Mammary microvascular endothelial cell (primary cell): ENCODE measurements around the gene ZRSR2. TPM values are rescaled to one million over a fixed set of nuclear protein-coding genes. Genes with fewer than 3 reads are reported as not detected.

Experiments
- total RNA-seq: library from RNA; depleted of rRNA; stranded (reverse); fragments of >200 nt; gene quantifications from 2 replicates; pipeline ENCODE4 v1.2.3, GENCODE V29; 2015

The ZRSR2 gene, protein sequence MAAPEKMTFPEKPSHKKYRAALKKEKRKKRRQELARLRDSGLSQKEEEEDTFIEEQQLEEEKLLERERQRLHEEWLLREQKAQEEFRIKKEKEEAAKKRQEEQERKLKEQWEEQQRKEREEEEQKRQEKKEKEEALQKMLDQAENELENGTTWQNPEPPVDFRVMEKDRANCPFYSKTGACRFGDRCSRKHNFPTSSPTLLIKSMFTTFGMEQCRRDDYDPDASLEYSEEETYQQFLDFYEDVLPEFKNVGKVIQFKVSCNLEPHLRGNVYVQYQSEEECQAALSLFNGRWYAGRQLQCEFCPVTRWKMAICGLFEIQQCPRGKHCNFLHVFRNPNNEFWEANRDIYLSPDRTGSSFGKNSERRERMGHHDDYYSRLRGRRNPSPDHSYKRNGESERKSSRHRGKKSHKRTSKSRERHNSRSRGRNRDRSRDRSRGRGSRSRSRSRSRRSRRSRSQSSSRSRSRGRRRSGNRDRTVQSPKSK
- 4.7 and 4.9 TPM in 2 replicates for total RNA-seq

DNA sequence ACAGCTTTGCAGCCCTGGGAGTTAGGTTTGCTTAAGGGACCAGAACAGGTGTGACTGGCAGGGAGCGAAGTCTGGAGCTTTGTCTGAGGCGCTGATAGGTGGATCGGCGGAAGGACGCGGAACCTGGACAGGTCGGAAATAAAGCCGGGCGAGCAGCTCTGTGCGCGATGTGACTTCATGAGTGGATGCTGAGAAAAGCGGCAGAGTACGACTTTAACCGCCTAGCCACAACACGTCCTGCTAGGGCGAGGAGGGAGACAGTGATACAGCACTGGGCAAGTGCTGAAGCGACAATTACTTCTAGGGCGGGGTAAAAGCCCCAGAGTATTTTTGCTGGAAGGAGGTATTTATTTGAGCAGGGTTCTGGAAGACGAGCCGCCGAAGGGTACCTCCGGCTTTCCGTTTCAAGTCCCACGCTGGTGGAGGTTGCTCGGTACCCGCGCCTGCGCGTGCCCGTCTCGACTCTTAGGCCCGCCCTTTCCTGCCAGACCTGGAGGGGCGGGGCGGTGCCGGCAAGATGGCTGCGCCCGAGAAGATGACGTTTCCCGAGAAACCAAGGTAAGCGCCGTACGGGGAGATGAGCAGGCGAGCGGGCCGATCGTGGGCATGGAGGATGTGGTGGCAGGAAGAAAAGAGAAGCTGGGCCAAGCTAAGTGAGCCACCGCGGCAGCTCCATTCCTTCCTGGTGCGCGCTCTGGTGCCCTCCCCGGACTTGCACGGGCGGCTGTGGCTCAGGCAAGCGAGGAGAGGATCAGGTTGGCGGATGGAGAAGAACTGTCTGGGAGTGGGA, at the start of gene ZRSR2:
Gene ZRSR2, plus strand, starts transcription at position 506 of the 790 bp plus-strand sequence. Its CDS starts 12 bp downstream, at position 518.

DNA sequence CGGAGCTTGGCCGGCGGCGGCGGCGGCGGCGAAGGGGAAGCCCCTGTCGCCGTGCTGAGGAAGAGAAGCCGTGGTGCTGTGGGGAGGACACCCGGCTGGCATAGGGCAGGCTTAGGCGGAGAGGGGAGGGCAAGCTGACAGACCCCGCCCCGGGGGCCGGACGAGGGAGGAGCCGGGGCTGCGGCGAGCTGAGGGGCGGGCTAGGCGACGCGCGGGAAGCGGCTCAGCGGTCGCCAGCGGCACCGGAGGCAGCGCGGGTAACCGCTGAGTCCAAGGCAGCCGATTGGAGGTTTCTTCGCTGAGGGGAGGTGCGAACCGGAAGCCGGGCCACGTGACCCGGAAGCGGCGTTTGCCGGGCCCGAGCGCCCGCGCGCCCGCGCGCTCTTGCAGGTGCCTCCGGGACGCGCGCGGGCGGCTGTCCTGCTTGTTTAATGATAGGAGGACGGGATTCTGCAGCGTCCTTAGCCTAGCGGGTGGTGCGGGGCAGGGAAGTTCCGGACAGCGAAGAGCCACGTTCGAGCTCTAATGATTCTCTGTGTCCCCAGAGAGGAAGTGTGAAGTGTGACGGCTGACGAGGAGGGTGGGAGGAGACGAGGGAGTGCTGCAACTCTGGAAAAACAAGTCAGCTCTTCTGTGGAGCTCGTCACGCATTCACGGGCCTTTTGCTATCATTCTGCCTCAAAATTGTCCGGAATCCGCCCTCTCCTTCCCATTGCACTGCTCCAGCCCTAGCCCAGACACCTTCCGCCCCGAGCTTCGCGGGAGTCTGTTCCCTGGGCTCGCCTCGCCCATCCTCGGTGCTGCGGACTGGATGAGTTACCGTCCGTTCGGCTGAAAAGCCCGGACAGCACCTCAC, 64.7 kb downstream of the ZRSR2 start, which contains the start of gene AP1S2:
Gene AP1S2, minus strand, starts transcription at position 102 of the 856 bp plus-strand sequence. CDS start 2,289 bp downstream, outside the sequence.

Other genes with a start within 250 kb of the ZRSR2 start
- gene ACE2, start 189.5 kb upstream of the ZRSR2 start, total RNA-seq: not detected in 2 replicates
- gene CLTRN, start 125.7 kb upstream of the ZRSR2 start, total RNA-seq: 0.07 and 0.10 TPM in 2 replicates
- gene CA5B, start 52.2 kb upstream of the ZRSR2 start, total RNA-seq: 3.3 and 3.7 TPM in 2 replicates
- gene AP1S2, start 64.3 kb downstream of the ZRSR2 start, total RNA-seq: 93.1 and 102 TPM in 2 replicates